COLO668 (cell line): Measurements from ENCODE around the gene PCSK6.

Experiments used
- DNase-seq: peaks from one replicate; lab custom pipeline; 2025; ENCODE audit not compliant: unreplicated experiment; lab: John Stamatoyannopoulos, UW

The PCSK6 gene

GRCh38 chr15:101483462-101483861 is 6.0 kb downstream of the PCSK6 start:
- DNase-seq: no peak

- DNase-seq: peak; percentile 39
Measured at GRCh38 chr15:101482526-101483371, 6.8 kb downstream of the PCSK6 start.

GRCh38 chr15:101481917-101482525 is 7.5 kb downstream of the PCSK6 start:
- DNase-seq: no peak

GRCh38 chr15:101481381-101481705 is 8.2 kb downstream of the PCSK6 start:
- DNase-seq: no peak

- DNase-seq: no peak
Measured at GRCh38 chr15:101480613-101481380, 8.7 kb downstream of the PCSK6 start.

- no peak for DNase-seq
Measured at GRCh38 chr15:101479851-101480612, 9.5 kb downstream of the PCSK6 start.

GRCh38 chr15:101479342-101479845 is 10.1 kb downstream of the PCSK6 start:
- no peak for DNase-seq

GRCh38 chr15:101478701-101479341 is 10.7 kb downstream of the PCSK6 start:
- DNase-seq: no peak

GRCh38 chr15:101477851-101478362 is 11.6 kb downstream of the PCSK6 start:
- DNase-seq: no peak

GRCh38 chr15:101476756-101477155 is 12.8 kb downstream of the PCSK6 start:
- DNase-seq: no peak

GRCh38 chr15:101474983-101475382 is 14.5 kb downstream of the PCSK6 start:
- no peak for DNase-seq

GRCh38 chr15:101474233-101474632 is 15.3 kb downstream of the PCSK6 start:
- no peak for DNase-seq

GRCh38 chr15:101472033-101472432 is 17.5 kb downstream of the PCSK6 start:
- DNase-seq: no peak

GRCh38 chr15:101470548-101471239 is 18.8 kb downstream of the PCSK6 start:
- DNase-seq: no peak

GRCh38 chr15:101469520-101470288 is 19.8 kb downstream of the PCSK6 start:
- no peak for DNase-seq

- DNase-seq: no peak
Measured at GRCh38 chr15:101466188-101466587, 23.3 kb downstream of the PCSK6 start.

- DNase-seq: no peak
Measured at GRCh38 chr15:101464999-101465669, 24.4 kb downstream of the PCSK6 start.

GRCh38 chr15:101464256-101464998 is 25.1 kb downstream of the PCSK6 start:
- no peak for DNase-seq
